Umbilical cord (tissue), 2 donors: Measurements from ENCODE around the gene KRT32. TPM values are rescaled to one million over a fixed set of nuclear protein-coding genes. Genes with fewer than 3 reads are reported as not detected.
"Not testable (repeated sequence)": the region's sequence is repeated elsewhere in the genome, so short reads cannot be mapped to it uniquely, and the experiment has no call there.

ENCODE experiments used
- DNase-seq: peaks from one replicate; pipeline ENCODE4 v3.0.0-alpha.2; 2015; ENCODE audit warnings: low spot score
- total RNA-seq: library from RNA; depleted of rRNA; stranded (reverse); fragments of >200 nt; gene quantifications from one replicate; pipeline ENCODE4 v1.2.3, GENCODE V29; 2014; ENCODE audit warnings: low replicate concordance; ENCODE audit not compliant: insufficient read depth

KRT32 gene
- total RNA-seq, 1 donor from 2014 or later: 1.2 TPM

DNA sequence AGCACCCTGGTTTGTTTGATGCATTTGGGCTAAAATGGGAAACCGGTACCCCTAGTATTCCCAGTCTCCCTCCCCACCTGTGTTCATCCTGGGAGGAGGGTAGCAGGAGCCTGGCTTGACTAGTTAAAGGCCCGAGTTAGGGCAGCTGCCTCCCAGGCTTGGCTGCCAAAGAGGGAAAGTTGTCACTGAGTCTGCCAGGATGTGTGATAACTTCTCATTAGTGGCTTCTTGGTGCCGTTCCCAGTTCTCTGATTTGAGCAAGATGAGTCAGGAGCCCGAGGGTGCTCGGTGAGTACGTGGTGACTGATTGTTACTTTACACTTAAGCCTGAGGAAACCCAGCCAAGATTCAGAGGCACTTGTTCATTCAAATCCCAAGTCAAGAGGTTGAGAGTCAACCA is 2.5 kb downstream of the KRT32 start:
- peak; percentile 44 for DNase-seq

DNA sequence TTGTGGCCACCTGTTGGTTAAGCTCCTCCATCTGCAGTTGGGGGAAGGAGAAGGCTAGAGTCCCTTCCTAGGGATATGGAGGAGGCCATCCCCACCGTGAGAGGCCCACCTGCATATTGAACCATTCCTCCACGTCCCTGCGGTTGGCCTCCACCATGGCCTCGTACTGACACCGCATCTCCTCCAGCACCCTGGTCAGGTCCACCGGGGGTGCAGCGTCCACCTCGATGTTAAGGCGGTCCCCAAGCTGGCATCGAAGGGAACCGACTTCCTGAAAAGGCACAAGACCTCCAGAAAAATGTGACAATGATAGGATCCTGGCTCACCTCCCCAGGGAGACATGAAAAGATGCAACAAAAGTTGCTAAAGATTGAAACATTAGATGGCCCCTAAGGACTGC is 3.0 kb downstream of the KRT32 start:
- DNase-seq: no peak

DNA sequence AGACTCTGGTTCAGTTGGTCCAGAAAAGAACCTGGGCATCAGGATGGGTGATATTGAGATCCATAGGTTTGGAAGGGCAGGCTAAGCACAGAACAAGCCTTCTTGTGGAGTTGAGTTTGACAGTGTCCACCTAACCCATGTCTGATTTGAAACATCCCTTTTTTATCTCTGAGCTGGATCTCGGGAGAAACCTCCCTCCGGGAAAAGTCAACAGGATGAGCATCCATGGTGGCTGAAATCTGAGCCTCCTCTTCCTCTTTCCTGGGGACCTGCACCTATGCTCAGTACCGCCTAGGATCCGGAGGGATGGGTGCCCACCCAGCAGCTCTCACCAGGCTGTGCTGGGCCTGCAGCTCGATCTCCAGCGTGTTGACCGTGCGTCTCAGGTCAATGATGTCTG is 3.4 kb downstream of the KRT32 start:
- DNase-seq: no peak

DNA sequence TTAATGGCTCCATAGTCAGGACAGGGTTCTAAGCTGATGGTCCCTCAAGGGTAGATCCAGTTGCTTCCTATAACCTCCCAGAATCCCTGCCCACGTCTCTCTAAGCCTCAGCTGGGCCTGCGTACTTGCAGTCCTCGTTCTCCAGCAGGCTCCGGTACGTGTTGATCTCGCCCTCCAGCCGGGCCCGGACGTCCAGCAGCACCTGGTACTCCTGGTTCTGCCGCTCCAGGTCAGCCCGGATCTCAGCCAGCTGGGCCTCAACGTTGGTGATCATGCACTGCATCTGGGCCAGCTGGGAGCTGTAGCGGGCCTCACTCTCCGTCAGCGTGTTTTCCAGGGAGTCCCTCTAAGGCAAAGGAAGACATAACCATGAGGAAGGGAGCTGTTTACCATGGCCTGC is 4.5 kb downstream of the KRT32 start:
- DNase-seq: no peak

DNA sequence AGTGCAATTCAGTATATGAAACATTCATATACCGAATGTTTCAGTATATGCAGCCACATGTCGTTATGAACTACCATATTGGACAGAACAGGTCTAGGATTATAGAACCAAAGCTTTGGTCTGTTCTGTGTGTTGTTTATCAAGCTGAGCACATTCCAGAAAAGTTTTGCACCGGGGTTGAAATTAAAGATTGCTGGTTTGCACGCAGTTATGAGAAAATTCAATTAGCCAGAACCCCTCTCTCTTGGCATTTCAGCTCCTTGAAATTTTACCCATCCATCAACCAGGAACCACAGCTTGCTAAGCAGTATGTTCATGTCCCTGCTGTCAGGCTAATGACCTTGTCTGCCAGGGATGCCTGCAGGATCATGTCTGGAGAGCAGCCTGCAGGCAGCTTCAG is 9.5 kb downstream of the KRT32 start:
- no peak for DNase-seq

DNA sequence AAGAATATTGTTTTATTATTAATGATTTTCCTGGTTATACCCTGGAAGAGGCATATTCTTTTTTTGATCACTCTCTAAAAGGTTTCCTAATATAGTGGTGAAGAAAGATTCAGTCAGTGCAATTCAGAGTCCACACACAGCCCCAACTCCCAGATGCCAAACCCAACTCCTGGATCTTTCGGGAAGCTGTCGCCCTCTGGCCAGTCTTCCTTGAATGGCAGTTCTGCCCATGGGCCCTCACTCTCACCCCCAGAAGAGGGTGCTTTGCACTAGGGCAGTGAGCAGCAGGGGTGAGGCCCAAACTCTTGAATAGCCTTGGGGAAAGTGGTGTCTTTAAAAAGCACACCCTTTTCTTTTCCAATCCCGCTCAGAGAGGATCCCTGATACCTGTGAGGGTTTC is 11.0 kb downstream of the KRT32 start:
- no peak for DNase-seq

DNA sequence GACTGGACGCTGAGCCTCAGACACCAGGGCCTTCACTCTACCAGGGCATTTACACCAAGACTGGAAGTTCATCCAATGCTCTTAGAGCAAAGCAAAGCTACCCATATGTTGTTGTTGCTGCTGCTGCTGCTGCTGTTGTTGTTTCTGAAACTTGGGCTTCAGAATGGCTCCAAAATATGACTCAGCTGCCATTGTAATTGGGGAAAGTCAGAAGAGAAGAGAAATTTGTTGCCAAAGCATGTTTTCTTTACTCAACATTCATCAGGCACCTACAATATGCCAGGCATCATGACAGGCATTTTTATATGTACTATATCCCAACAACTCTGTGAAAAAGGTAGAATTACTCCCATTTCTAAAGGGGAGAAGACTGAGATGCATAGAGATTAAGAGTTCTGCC is 11.9 kb downstream of the KRT32 start:
- DNase-seq: no peak

DNA sequence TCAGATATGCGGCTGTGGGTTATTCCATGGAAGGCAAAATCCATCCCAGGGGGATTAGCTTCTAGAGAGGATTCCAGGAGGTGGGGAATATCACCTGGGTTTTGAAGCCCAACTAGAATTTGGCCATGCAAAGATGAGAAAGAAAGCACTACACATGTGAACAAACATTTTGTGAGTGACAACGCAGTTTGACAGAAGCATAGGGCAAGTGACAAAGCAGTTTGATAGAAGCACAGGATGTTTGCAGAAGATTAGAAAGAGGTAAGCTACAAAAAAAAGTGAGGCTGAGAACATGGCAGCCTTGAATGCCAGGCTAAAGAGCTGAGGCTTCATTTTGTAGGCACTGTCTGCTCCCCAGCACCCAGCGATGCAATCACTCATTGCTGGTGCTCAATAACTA is 14.1 kb downstream of the KRT32 start:
- no peak for DNase-seq

DNA sequence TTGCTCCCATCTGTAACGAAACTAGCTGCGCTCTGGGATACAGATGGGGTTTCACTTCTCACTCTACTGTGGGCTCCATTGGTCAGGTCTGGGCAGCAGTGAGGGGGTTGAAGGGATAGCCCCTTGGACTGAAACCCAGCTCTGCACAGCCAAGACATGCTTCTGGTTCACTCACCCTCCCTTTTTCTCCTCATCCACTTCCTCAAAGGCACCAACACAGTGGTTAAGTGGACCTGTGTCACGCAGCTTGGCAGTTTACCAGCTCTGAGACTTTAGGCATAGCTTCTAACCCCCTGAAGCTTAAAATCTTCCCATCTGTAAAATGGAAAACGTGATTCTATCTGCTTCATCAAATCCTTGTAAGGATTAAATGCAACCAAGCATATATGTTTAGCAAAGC is 14.9 kb downstream of the KRT32 start:
- no peak for DNase-seq

DNA sequence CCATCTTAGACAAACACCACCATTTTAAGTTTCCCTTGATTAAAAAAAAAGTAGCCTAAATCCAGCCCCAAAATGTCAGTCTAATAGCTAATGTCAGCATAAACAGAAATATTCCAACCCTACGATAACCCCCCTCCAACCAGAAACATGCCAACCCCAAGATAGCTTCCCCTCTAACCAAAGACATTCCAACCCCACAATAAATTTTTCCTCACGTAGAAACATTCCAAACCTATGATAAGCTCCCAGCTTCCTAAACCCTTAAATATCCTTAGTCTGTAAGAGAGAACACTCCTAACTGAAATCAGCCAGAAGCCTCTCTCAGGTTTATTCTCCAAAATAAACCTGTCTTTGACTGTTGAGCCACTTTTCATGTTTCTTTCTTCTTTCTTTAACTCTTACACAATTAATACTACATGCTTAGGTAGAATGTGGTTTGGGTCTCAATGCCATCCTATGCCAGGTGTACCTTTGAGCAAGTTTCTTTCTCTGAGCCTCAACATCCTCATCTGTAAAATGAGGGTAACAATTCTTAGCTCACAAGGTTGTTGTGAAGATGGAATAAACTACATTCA is 15.9 kb downstream of the KRT32 start:
- DNase-seq: no peak

DNA sequence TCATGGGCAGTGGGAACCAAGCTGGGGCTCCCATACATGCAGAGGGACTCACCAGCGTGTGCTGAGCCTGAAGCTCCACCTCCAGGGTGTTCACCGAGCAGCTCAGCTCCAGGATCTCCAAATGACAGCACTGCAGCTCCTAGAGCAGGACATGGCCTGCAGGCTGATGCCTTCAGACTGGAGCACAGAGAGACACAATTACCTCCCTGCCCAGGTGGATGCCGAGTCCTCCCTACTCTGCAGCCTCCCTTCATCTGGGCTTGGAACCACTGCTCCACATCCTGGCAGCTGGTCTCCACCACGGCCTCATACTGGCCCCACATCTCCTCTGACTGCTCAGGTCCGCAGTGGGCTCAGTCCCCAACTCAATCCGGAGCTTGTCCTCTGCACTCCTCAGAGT is 18.2 kb downstream of the KRT32 start:
- no peak for DNase-seq

DNA sequence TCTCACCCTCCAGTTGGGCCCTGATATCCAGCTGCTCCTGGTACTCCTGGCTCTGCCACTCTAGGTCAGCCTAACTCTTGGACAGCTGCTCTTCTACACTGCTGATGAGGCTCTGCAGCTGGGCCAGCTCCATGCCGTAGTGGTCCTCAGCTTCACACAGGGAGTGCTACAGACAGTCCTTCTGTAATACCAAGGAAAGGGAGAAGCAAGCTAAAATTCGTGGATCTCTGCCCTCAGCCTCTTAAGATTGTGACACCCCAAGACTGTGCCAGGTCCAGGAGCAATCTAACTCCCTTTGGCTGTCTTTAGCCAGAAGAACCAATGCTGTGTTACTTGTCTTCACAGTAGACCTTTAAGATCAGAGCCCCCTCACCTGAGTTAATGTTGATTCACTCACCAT is 18.7 kb downstream of the KRT32 start:
- no peak for DNase-seq

DNA sequence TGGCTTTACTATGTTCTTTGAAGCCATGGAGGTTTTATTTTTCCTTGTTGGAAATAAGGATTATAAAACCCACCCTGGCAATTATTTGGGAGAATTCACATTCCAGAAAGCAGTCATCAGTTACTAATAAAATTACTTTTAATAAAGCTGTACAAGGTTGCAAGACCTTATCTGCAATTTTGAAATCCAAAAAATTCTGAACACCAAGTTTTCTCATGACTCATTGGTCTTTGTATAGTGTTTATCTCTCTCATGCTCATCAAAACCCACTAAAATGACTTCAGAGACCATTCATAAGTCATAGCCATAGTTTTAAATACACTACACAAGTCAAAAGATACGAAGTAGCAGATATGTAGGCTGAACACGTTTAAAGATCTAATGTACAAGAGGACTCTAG is 20.4 kb downstream of the KRT32 start:
- DNase-seq: peak; percentile 54

DNA sequence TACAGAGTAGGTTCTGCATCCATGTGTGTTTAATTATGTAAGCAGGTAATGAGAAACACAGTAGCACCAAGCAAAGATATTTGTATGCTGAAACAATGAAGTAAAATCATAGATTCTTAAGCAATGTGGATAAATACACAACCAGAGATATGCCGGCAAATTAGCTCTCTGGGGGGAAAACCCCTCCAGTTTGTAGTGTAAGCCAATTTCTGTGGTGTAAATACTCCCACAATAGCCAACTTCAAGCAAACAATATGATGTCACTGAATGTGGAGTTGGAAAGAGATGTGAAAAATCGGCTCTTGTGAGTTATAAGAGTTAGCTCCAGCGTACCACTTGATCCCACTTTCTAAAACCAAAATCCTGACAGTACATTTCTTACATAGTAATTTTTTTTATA is 22.5 kb downstream of the KRT32 start:
- DNase-seq: no peak

DNA sequence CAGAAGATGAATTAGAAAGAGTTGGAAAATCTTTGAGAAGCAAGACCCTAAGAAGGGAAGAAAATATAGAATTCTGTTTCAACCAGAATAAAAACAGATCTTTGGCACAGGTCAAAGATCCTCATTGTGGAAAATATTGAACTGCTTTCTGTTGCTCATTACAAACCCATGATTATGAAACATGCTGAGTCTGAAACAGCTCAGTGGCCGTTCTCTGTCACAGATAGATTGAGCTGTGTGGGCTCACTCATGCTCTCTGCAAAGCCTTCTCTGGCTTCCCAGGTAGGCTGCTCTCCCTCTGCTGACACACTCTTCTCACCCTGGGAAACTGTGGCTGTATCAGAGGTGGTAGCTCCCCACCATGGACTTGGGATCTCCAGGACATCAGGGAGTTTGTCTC is 23.0 kb downstream of the KRT32 start:
- DNase-seq: no peak

DNA sequence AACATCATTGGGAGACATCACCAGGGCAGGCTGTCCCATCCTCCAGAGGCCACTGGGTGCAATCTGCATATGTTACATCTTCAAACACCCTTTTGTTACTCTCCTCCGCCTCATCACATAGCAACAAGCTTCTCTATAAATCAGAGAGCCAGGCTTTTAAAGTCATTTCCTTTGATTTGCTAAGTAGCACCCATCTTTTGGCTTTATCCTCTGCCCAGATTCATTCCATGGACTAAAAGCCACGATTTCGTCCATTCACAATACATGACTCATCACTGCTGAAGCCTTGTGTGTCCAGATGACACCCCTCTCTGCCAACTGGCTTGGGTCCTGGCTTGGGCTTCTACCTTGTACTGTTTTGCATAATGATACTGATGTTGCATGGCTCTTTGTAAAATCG is 24.4 kb downstream of the KRT32 start:
- no peak for DNase-seq

DNA sequence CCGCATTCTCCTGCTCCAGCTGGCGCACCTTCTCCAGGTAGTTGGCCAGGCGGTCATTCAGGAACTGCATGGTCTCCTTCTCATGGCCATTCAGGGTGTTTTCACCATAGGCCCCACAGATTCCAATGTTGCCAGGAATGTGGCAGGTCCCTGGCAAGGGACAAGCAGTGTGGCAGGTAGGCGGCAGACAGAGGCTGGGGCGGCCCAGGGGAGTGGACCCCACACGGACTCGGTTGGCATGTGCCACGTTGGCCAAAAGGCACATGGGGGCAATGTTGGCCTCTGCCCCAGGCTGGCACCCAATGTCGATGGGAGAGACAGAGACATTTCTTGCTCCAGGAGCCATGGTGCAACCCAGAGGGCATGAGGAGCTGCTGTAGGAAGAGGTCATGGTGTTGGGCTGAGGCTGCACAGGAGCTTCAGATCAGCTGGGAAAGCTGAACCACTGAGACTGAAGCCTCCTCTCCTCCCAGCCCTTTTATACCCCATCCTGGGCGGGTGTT is 26.6 kb downstream of the KRT32 start, which contains the start of gene KRT38:
Gene KRT38, minus strand, starts transcription at position 453 of the 503 bp plus-strand sequence. Its CDS starts 62 bp downstream, at position 391.
- no peak for DNase-seq

DNA sequence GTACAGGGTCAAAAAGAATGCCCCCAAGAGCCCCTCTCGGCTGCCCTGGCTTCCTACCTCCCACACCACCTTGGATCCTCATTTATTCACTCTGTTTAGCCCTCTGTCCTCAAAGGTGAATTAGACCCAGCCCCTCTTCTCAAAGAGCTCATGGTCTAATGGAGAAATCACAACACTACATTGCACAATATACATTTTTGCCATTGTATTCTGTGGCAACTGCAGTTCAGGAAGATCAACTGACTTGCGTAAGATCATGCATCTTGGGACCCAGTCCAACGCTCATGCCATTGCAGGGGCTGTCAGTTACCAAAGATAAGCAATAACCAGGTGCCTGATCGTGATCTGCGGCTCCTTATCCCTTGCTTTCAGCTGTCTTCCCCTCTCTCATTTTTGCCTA is 27.8 kb downstream of the KRT32 start:
- DNase-seq: no peak

DNA sequence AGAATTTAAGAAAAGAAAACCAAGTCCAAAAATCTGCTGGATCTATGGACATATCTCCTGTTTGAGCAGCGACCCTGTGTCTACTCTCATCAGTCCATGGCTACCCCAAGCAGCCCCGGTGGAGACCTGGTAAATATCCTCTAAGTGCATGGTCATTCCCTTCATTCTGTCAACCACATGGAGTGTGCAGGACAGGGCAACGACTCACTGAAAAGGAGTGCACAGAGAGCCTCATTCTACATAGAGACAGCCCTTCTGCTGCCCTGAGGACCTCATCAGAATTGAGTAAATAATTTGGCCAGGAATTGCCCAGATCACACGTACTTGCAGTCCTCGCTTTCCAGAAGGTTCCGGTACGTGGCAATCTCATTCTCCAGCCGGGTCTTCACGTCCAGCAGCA is 29.4 kb downstream of the KRT32 start:
- DNase-seq: no peak

DNA sequence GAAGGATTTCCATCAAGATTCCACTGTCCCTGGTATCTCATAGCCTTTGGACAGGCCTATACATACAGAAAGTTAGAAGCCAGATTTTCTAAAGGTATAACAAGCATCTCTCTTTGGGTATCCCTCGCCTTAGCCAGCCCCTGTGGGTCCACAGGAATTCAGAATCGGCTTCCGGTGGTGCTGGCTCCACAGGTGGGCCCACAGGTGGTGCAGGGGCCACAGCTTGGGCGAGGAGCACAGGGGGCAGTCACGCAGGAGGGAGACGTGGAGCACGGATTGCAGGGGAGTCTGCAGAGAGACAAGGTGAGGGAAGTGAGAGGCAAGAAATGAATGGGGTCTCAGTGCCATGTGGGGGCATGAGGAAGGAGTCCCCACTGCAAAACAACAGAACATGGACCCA is 29.9 kb downstream of the KRT32 start:
- no peak for DNase-seq

DNA sequence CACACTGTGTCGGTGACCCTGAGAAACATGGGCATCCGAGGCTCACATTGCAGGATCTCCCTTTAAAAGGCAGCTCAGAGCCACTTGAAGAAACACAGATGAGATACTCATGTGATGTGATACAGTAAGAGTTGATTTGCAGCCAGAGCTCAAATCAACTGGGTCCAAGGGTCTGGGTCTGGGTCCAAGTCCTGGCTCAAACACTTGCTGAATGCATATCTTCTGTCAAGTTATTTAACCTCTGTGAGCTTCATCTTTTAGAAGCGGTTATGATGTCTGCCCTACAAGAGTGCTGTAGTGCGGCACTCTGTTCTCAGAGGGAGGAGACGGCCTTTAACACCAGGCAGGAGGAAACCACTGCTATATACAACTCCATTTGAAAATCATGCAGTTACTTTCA is 32.8 kb downstream of the KRT32 start:
- DNase-seq: peak; percentile 62

DNA sequence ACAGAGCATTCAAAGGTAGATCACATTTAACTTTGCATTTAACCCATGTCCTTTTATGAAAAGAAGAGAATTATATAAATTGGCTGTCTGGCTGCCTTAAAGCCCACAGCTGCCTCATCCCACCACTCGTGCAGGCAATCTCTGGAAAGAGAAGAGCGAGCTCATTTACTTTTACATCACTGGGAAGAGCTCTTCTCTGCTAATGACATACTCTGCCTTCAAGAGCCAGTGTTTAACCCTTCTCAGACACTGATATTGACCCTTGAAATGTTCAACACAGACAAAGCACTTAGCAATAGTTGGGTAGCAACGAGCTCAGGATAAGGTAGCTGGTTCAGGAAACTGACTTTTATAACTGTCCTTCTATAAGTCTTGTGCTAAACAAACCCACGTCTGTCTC is 33.2 kb downstream of the KRT32 start:
- DNase-seq: no peak

DNA sequence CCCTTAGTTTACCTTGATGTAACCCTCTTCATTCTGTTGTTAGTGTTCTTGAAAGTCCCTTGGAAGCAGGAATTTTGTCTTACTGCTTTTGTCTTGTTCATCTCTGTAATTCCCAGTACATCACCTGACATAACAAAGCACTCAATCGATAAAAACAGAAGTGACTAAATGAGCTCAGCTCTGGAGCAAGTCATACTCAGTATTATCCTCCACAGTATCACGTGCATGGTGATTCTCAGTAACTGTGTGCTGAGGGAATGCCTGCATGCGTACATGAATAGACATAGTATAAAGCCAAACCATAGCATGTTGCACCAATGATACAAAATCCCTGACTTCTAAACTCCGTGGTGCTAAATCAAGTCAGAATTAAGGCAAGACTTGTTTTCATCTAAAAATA is 33.6 kb downstream of the KRT32 start:
- no peak for DNase-seq

DNA sequence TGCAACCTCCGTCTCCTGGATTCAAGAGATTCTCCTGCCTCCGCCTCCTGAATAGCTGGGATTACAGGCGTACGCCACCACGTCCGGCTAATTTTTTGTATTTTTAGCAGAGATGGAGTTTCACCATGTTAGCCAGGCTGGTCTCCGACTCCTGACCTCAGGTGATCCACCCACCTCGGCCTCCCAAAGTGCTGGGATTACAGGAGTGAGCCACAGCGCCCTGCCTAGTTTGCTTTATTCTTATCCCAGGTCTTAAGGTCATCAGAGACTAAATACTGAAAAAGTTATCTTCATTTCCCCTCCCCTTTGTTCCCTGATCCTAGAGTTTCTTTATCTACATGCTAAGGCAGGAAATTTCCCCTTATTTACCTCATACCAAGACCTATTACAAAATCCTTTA is 36.8 kb downstream of the KRT32 start:
- not testable (repeated sequence) for DNase-seq
